HEK293T (cell line): Measurements from ENCODE around the gene ZP1.

Experiments used
- CTCF ChIA-PET: fragments of 350-600 bp; formaldehyde crosslinking; extraction: SDS; loops from one replicate; lab custom pipeline; 2021; ENCODE audit warnings: antibody characterized with exemption, inconsistent platforms; lab: Yijun Ruan, JAX
- POLR2A ChIA-PET: fragments of 350-600 bp; formaldehyde crosslinking; extraction: SDS; loops from one replicate; lab custom pipeline; 2020; ENCODE audit warnings: antibody characterized with exemption, inconsistent platforms; lab: Yijun Ruan, JAX
- DNase-seq: peaks from one replicate; pipeline ENCODE4 v3.0.0; 2012; ENCODE audit warnings: mixed read lengths; ENCODE audit errors: extremely low spot score
- ARNT ChIP-seq: fragments of 450-650 bp; IDR thresholded peaks from 2 replicates; pipeline ENCODE4 v1.6.1; 2017; ENCODE audit warnings: mild to moderate bottlenecking
- BHLHE40 ChIP-seq: fragments of 450-650 bp; IDR thresholded peaks from 2 replicates; pipeline ENCODE4 v1.6.1; 2016; ENCODE audit warnings: mild to moderate bottlenecking, moderate library complexity, borderline replicate concordance
- CTBP1 ChIP-seq: fragments of 450-650 bp; IDR thresholded peaks from 2 replicates; pipeline ENCODE4 v1.6.1; 2016; ENCODE audit warnings: borderline replicate concordance
- ELF4 ChIP-seq: fragments of 450-650 bp; IDR thresholded peaks from 2 replicates; pipeline ENCODE4 v1.6.1; 2017; ENCODE audit warnings: antibody characterized with exemption
- FOXA1 ChIP-seq: fragments of 450-650 bp; IDR thresholded peaks from 2 replicates; pipeline ENCODE4 v1.6.1; 2016; ENCODE audit warnings: mild to moderate bottlenecking
- FOXK2 ChIP-seq: fragments of 450-650 bp; IDR thresholded peaks from 2 replicates; pipeline ENCODE4 v1.6.1; 2016; ENCODE audit warnings: mild to moderate bottlenecking
- FOXM1 ChIP-seq: fragments of 450-650 bp; IDR thresholded peaks from 2 replicates; pipeline ENCODE4 v1.6.1; 2017; ENCODE audit warnings: mild to moderate bottlenecking, borderline replicate concordance
- HDGF ChIP-seq: fragments of 450-650 bp; IDR thresholded peaks from 2 replicates; pipeline ENCODE4 v1.6.1; 2017; ENCODE audit warnings: antibody characterized with exemption, borderline replicate concordance
- L3MBTL2 ChIP-seq: fragments of 450-650 bp; conservative IDR thresholded peaks from 2 replicates; pipeline ENCODE4 v1.6.1; 2016; ENCODE audit warnings: mild to moderate bottlenecking
- LEF1 ChIP-seq: fragments of 450-650 bp; IDR thresholded peaks from 2 replicates; pipeline ENCODE4 v1.6.1; 2017; ENCODE audit warnings: mild to moderate bottlenecking, borderline replicate concordance
- NFRKB ChIP-seq: fragments of 450-650 bp; IDR thresholded peaks from 2 replicates; pipeline ENCODE4 v1.6.1; 2016; ENCODE audit warnings: mild to moderate bottlenecking, moderate library complexity
- PKNOX1 ChIP-seq: fragments of 450-650 bp; IDR thresholded peaks from 2 replicates; pipeline ENCODE4 v1.6.1; 2016
- SP1 ChIP-seq: fragments of 450-650 bp; IDR thresholded peaks from 2 replicates; pipeline ENCODE4 v1.6.1; 2017
- SUZ12 ChIP-seq: fragments of 450-650 bp; IDR thresholded peaks from 2 replicates; pipeline ENCODE4 v1.6.1; 2016; ENCODE audit warnings: mild to moderate bottlenecking
- TARDBP ChIP-seq: fragments of 450-650 bp; IDR thresholded peaks from 2 replicates; pipeline ENCODE4 v1.6.1; 2016
- ZNF384 ChIP-seq: fragments of 450-650 bp; IDR thresholded peaks from 2 replicates; pipeline ENCODE4 v1.6.1; 2016

Gene ZP1

DNA sequence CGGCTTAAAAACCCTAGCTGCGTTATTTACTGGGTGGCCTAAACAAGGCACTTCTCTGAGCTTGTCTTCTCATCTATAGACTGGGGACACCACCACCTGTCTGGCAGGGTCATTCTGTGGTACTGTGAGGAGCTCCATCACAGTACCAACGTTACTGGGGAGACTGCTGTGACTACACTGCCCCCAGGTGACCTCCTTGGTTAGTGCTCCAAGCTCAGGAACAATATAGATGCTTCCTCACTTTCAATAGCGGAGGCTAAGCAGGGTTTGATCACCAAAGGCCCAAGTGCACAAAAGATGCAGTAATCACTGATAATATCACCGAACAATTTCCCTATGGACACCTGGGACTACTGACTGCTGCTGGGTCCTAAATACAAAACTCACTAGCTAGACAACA lies 20.2 kb downstream of the ZP1 start:
- CTCF ChIA-PET, result interaction anchor here (0.8 to 1.7 kb wide), 8 partner anchors 12 to 112 kb away, joined by 3 to 31 read pairs (median 5); no protein-coding TSS in a partner anchor
- TF ChIP-seq L3MBTL2 (no peak), FOXK2 (no peak), ELF4 (no peak)
- POLR2A ChIA-PET, result interaction anchor here (0.8 to 1.9 kb wide), 4 partner anchors 16 to 56 kb away, joined by 4 to 6 read pairs (median 4); partner anchors contain the start of gene TMEM109
- DNase-seq, result peak; percentile 51

- CTCF ChIA-PET, result interaction anchor here (2.2 kb wide), 1 partner anchor 10 kb away, joined by 12 read pairs; no protein-coding TSS in a partner anchor
Measured at GRCh38 chr11:60889869-60890311, 22.5 kb downstream of the ZP1 start.

GRCh38 chr11:60890696-60891095 lies 23.4 kb downstream of the ZP1 start:
- TF ChIP-seq TARDBP (no peak), L3MBTL2 (no peak), ARNT (no peak), CTBP1 (no peak), FOXA1 (no peak), NFRKB (no peak), ZNF384 (no peak), HDGF (no peak), PKNOX1 (no peak), ELF4 (no peak), BHLHE40 (no peak), SUZ12 (no peak), LEF1 (no peak), FOXM1 (no peak), FOXK2 (no peak), SP1 (no peak)
- DNase-seq, result no peak
- ChIA-PET CTCF (interaction anchor here (1.2 to 2.2 kb wide), 2 partner anchors 9 to 13 kb away, joined by 3 to 12 read pairs; no protein-coding TSS in a partner anchor), POLR2A (no interaction called here)

More at GRCh38 chr11:60889869-60890311, 22.5 kb downstream of the ZP1 start:
- TF ChIP-seq PKNOX1, result peak; percentile 45
- TF ChIP-seq SP1, result no peak
- TF ChIP-seq ZNF384, result no peak
- no peak for TF ChIP-seq SUZ12
- DNase-seq, result no peak
- POLR2A ChIA-PET, result no interaction called here

- no peak for DNase-seq
- CTCF ChIA-PET, result interaction anchor here (1.2 to 2.2 kb wide), 2 partner anchors 8 to 12 kb away, joined by 3 to 12 read pairs; no protein-coding TSS in a partner anchor
- TF ChIP-seq LEF1 (no peak), TARDBP (no peak), SP1 (no peak), SUZ12 (no peak), PKNOX1 (no peak), CTBP1 (no peak), HDGF (no peak), ELF4 (no peak), ARNT (no peak), FOXA1 (no peak), L3MBTL2 (no peak), BHLHE40 (no peak)
- POLR2A ChIA-PET, result no interaction called here
Measured at GRCh38 chr11:60891103-60891741, 23.9 kb downstream of the ZP1 start.

DNA sequence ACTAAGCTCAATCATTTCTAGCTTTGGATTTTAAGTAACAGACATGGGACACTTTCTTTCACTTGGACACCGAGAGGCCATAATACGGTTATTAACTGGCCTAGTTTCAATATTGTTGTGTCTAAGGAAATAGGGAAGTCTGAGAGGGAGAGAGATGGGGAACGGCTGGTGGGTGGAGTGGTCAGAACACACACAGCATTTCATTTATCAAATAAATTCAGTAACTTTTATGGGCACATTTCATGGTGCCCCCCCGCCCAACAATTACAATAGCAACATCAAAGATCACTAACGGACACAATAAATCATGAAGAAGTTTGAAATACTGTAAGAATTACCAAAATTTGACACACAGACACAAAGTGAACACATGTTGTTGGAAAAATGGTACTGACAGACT lies 28.3 kb downstream of the ZP1 start:
- DNase-seq, result no peak
- POLR2A ChIA-PET, result no interaction called here
- TF ChIP-seq TARDBP (no peak), SP1 (no peak), FOXK2 (no peak), NFRKB (no peak), ARNT (no peak), L3MBTL2 (no peak), LEF1 (no peak), ZNF384 (no peak), SUZ12 (no peak), FOXM1 (no peak), CTBP1 (no peak), FOXA1 (no peak)
- CTCF ChIA-PET, result no interaction called here

GRCh38 chr11:60897496-60897895 lies 30.2 kb downstream of the ZP1 start:
- POLR2A ChIA-PET, result no interaction called here
- CTCF ChIA-PET, result no interaction called here
- no peak for DNase-seq
- TF ChIP-seq TARDBP (no peak), FOXK2 (no peak), L3MBTL2 (no peak), FOXM1 (no peak), NFRKB (no peak), HDGF (no peak), ELF4 (no peak), SUZ12 (no peak), ARNT (no peak), PKNOX1 (no peak), ZNF384 (no peak), LEF1 (no peak), FOXA1 (no peak), CTBP1 (no peak), BHLHE40 (no peak)
